ENCODE data around the gene GOLGA6L4. TPM values are rescaled to one million over a fixed set of nuclear protein-coding genes. Genes with fewer than 3 reads are reported as not detected.
"Not testable (repeated sequence)": the region's sequence is repeated elsewhere in the genome, so short reads cannot be mapped to it uniquely, and the experiment has no call there.

The GOLGA6L4 gene
- polyA plus RNA-seq, 3 donors, result 0.64 TPM; not detected in 2

GRCh38 chr15:84199865-84200264 lies 35.7 kb upstream of the GOLGA6L4 start:
- H3K4me1 Mint-ChIP-seq, H3K9me3 Mint-ChIP-seq: not testable (repeated sequence)

GRCh38 chr15:84246441-84246840 lies 10.9 kb downstream of the GOLGA6L4 start:
- H3K4me1 Mint-ChIP-seq; H3K27ac ChIP-seq (ENCODE audit: low read depth in 1 of 2, low read length in 2 of 2); H3K27ac Mint-ChIP-seq; H3K4me3 Mint-ChIP-seq; H2AFZ ChIP-seq (ENCODE audit: insufficient read depth, low read depth, low read length, poor library complexity, severe bottlenecking); H3K9me3 ChIP-seq (replicated peaks in 1 of 2; ENCODE audit: control insufficient read depth in 1 of 2, insufficient read depth in 1 of 2, low read length in 2 of 2); H3K4me2 ChIP-seq (replicated peaks; ENCODE audit: extremely low read depth, low read length, poor library complexity, severe bottlenecking); H3K27me3 Mint-ChIP-seq (ENCODE audit: low read depth in 3 of 3); H3K27me3 ChIP-seq (ENCODE audit: control insufficient read depth in 2 of 2, insufficient read depth in 2 of 2, low read length in 2 of 2); H3K36me3 ChIP-seq (replicated peaks in 1 of 2; ENCODE audit: control insufficient read depth in 1 of 2, insufficient read depth in 2 of 2, low read length in 2 of 2); intact Hi-C loops (cut with micrococcal nuclease); H3K4me1 ChIP-seq (ENCODE audit: control insufficient read depth in 1 of 2, insufficient read depth in 2 of 2, low read length in 2 of 2); H4K20me1 ChIP-seq (ENCODE audit: insufficient read depth, low read length); H3K4me3 ChIP-seq (replicated peaks in 1 of 3; ENCODE audit: low read depth in 2 of 3, low read length in 3 of 3); H3K9ac ChIP-seq (ENCODE audit: insufficient read depth, low read length, poor library complexity, severe bottlenecking); H3K36me3 Mint-ChIP-seq; H3K9me3 Mint-ChIP-seq; DNase-seq; H3K79me2 ChIP-seq (ENCODE audit: insufficient read depth, low read length): not testable (repeated sequence)
- no CpG with 5 or more reads among the region's 7 CpGs for WGBS (ENCODE audit: insufficient coverage)

More at GRCh38 chr15:84199865-84200264, 35.7 kb upstream of the GOLGA6L4 start:
- H3K79me2 ChIP-seq (ENCODE audit: insufficient read depth, low read length); H3K27me3 Mint-ChIP-seq (ENCODE audit: low read depth in 3 of 3); H4K20me1 ChIP-seq (ENCODE audit: insufficient read depth, low read length); DNase-seq; H3K9me3 ChIP-seq (replicated peaks in 1 of 2; ENCODE audit: control insufficient read depth in 1 of 2, insufficient read depth in 1 of 2, low read length in 2 of 2); H3K4me2 ChIP-seq (replicated peaks; ENCODE audit: extremely low read depth, low read length, poor library complexity, severe bottlenecking); H3K27ac Mint-ChIP-seq; H2AFZ ChIP-seq (ENCODE audit: insufficient read depth, low read depth, low read length, poor library complexity, severe bottlenecking); H3K4me3 ChIP-seq (replicated peaks in 1 of 3; ENCODE audit: low read depth in 2 of 3, low read length in 3 of 3); H3K27ac ChIP-seq (ENCODE audit: low read depth in 1 of 2, low read length in 2 of 2); H3K27me3 ChIP-seq (ENCODE audit: control insufficient read depth in 2 of 2, insufficient read depth in 2 of 2, low read length in 2 of 2); H3K9ac ChIP-seq (ENCODE audit: insufficient read depth, low read length, poor library complexity, severe bottlenecking); H3K4me1 ChIP-seq (ENCODE audit: control insufficient read depth in 1 of 2, insufficient read depth in 2 of 2, low read length in 2 of 2); H3K36me3 Mint-ChIP-seq; H3K4me3 Mint-ChIP-seq; H3K36me3 ChIP-seq (replicated peaks in 1 of 2; ENCODE audit: control insufficient read depth in 1 of 2, insufficient read depth in 2 of 2, low read length in 2 of 2); intact Hi-C loops (cut with micrococcal nuclease): not testable (repeated sequence)
- no CpG with 5 or more reads among the region's 16 CpGs for WGBS (ENCODE audit: insufficient coverage)

Small RNAs within 50 kb of the gene (small RNA-seq; reads per million reads assigned to genes)
- gene RN7SL331P (ENCODE audit: insufficient read length, low read depth) (not detected), gene UBE2Q2P8 (ENCODE audit: insufficient read length, low read depth) (not detected)
